GM21786 (cell line): ENCODE measurements around the gene ERMAP.
"Not testable (repeated sequence)": the region's sequence is repeated elsewhere in the genome, so short reads cannot be mapped to it uniquely, and the experiment has no call there.

Experiments used
- ATAC-seq: cut with Tn5 transposase; IDR thresholded peaks from one replicate; pipeline ENCODE4 v1.9.1; 2021; ENCODE audit not compliant: unreplicated experiment

Gene ERMAP

DNA sequence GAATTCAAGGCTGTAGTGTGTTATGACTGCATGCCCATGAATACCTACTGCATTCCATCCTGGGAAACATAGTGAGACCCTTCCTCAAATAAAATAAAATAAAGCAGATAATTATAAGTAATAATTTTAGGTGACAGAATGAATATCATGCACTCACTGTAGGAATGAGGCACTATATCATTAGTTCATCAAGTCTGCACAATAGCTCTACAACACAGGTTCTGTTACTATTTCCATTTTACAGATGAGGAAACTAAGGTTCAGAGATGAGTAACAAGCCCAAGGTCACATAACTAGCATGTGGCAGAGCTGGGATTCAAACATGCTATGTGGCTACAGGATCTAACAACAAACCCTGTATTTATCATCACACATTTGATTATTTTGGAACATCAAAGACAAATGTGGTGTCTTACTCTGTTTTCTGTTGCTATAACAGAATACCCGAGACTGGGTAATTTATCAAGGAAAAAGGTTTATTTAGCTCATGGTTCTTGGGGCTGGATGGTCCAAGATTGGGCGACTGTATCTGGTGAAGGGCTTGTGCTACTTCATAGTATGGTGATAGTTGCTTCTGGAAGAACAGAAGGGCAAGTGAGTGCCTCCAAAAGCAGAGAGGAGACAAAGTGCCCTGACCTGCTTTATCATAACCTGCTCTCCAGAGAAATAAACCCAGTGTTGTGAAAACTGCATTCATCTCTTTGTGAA lies 24.7 kb downstream of the ERMAP start:
- ATAC-seq, result no peak

DNA sequence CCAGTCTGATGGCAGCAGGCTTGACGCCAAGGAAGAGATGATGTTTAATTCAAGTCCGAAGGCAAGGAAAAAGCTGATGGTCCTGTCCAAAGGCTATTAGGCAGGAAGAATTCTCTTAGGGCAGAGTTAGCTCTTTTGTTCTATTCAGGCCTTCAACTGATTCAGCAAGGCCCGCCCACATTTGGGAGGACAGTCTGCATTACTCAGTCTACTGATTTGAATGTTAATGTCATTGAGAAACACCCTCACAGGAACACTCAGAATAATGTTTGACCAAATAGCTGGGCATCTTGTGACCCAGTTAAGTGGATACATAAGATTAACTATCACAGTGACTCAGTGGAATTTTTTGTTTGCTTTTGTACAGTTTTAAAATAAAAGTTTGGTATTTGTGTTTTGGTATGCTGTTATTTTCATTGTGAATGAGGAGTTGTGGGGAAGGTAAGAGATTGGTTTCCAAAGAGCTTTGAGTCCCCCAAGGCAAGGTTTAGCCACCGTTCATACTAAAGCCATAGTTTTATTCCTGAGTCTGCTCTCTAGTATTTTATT lies 27.7 kb downstream of the ERMAP start:
- no peak for ATAC-seq

DNA sequence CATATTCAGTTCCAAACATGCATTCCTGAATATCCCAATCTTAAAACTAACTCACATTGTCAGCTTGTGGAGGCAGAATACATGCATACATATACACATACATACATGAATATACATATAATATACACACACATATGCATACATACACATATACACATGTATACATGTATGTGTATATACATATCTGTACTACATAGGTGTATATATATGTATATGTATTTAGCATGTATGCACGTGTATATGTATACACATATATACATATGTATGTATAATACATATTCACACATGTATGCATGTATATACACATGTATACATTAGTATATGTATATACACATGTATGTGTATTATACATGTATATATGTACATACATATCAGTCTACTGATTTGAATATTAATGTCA lies 28.3 kb downstream of the ERMAP start:
- ATAC-seq, result no peak

DNA sequence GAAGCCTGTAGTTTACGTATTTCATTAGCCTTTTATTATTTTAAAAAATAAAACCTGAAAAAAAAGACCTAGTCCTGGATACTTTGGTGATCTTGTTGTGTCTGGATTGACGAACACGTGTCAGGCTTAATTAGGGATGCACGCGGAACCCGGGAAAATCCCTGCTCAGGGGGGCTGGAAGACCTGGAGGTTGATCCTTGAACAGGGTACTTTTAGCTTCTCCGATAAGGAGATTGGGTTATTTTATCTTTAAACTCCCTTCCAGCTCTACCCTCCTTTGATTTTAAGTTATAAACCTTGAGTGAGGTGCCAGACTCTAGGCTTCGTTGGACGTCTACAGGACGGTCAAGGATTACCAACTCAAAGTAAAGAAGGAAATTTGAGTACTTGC lies 28.9 kb downstream of the ERMAP start:
- ATAC-seq, result peak; percentile 4

DNA sequence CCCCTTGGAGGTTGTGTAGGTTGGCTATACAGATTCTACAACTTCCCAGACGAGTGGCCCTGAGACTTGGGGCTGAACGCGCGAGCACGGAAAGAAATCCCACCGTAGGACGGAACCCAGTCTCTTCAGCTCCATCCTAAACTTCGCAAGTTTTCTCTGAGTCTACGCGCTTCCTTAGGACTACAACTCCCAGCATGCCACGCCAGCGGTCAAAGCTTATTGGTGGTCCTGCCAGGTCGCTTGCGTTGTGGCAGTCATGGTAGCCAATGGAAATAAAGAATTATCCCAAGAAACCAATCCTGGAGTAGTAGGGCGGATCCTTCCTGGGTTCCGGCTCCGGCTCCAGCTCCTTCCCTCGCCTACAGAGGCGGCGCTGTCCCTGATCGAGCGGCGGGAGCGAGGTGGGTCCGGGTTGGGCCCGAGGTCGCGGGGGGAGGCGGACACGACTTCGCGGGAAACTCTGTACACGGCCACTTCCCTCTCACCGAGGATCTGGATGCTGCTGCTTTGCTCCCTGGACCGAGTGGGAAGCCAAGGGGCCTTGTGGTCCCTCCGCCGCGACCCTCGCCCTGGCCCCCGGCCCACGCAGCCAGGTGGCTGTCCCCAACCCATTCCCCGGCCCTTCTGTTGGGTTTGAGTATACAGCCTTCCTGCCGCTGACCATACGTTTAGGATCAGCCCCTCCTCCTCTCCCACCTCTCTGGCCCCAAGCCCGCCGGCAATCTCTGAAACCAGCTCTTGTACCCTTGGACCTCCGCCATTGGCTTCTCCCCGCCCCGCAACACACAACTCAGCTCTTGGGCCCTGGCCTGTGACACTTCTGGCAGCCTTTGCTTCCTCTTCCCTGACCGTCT lies 29.6 kb downstream of the ERMAP start, which contains the start of gene ZNF691:
Gene ZNF691 (plus strand): TSS at position 357 of the 854 bp plus-strand sequence. CDS start 3,046 bp downstream, outside the sequence.
- peak; percentile 94 for ATAC-seq

DNA sequence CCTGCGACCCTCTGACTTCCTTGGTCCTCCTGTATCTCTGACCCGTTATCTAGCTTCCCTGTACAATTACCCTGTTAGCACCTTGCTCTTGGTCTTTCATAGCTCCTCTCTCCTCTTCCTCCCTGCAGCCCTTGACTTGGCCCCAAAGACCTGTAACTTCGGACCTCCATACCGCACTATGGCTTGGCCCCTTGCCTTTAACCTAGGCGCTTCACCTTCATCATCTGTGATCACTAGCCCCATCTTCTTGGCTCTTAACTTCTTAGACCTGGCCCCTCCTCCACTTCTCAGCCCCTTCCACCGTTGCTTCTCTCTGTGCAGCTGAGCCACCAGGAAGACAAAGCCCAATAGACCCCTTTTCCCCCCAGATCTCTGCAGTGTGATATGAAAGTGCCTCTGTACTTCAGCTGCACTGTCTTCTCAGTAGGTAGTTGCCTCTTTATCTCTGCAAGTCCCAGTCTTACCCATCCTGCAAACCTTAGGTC lies 30.2 kb downstream of the ERMAP start:
- no peak for ATAC-seq

DNA sequence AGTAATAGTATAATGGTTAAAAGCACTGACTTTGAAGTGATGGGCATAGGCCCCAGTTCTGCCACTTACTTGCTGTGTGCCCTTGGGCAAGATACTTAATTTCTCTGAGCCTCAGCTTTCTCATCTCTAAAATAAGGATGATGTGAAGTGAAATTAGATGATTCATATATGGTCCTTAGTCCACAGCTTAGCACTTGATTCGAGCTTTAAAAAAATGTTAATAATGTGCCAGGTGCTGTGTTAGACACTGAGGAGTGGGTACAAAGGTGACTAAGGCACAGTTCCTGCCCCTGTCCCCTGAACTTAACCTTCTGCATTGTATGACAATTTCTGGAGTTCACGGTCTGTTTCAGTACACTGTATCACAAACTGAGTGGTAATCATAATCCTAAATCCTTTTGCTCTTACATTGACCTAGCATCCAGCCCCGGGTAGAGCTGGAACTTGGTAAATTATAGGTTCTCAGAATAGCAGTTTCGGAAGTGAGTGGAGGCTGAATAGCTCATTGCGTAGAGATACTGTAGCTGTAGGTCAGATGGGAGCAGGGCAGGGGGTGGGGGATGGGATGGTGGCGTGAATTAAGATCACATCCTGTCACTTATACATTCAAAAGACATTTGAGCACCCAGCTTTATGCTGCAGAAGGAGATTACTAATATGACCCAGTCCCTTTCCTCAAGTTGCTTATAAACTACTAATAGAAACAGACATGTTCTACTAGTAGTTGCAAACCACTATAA lies 31.0 kb downstream of the ERMAP start:
- ATAC-seq, result no peak

DNA sequence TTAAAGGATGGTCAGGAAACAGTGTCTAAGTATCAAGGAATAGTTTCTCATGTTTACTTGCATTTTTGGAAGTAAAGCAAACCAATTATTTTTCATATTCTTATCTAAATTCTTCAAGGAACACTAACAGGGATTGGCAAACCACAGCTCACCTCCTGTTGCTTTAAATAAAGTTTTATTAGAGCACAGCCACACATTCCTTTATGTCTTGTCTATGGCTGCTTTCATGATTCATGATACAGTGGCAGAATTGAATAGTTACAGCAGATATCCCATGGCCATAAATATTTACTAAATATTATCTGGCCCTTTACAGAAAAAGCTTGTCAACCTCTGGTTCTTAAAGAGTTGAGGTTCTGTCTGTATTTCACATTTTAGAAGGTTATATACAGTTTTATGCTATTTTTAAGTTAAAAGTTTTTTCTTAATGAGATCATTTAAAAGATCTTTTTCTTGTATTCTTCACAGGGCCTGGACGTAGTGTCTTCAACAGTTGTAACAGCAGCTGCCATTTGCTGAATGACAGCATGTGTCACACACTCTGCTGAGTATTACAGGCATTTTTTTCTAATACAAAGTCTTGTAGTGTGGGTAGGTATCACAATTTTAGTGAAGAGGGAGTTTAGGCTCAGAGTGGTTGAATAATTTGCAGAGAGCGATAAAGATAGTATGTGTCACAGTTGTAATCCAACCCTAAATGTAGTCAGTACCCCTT lies 32.1 kb downstream of the ERMAP start:
- ATAC-seq, result no peak

DNA sequence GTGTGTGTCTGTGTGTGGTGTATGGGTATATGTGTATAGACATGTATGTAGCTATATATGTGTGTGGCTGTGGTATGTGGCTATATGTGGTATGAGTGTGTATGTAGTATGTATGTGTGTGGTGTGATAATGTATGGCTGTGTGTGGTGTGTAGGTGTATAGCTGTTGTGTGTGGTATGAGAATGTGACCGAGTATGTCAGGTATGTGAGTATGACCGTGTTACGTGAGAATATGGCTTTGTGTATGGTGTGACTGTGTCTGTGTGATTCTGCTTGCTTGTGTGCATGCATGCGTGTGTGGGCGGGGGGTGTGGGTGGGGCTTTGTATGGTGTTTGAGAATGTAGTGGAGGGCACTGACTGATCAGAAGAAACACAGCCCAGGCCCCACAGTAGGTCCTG lies 33.0 kb downstream of the ERMAP start:
- no peak for ATAC-seq

DNA sequence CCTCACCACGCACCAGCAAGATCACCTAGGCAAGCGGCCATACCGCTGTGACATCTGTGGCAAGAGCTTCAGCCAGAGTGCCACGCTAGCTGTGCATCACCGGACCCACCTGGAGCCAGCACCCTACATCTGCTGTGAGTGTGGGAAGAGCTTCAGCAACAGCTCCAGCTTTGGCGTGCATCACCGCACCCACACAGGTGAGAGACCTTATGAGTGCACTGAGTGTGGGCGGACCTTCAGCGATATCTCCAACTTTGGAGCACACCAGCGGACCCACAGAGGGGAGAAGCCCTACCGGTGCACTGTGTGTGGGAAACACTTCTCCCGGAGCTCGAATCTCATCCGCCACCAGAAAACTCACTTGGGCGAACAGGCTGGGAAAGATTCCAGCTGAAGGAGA lies 34.5 kb downstream of the ERMAP start:
- ATAC-seq, result no peak

DNA sequence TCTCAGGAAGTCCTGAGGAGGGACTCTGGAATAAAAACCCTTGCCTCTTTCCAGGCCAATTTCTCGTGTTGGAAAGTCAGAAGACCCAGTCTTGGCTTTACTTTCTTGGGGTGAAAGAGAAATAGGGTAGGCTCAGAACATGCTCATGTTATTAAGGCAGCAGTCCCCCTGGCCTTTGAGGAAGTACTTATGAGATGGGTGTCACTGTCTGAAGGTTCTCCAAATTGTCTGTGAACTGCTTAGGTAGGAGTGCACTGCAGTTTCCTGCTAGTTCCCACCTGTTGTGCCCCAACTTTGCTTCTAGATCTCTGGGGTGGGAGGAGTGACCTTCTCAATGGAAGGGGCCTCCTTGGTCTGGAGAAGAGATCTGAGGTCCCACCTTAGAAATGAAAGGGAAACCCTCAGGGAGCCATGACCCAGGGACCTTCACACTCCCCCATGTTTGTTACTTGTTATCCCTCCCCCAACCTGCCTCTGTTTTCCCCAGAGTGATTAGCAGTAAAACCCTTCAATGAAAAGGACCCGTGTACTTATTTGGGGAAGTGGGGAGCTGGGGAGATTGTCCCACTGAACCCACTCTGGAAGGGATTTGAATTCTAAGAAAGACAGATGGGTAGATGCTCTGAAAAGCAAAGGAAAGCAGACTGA lies 35.2 kb downstream of the ERMAP start:
- ATAC-seq, result no peak

DNA sequence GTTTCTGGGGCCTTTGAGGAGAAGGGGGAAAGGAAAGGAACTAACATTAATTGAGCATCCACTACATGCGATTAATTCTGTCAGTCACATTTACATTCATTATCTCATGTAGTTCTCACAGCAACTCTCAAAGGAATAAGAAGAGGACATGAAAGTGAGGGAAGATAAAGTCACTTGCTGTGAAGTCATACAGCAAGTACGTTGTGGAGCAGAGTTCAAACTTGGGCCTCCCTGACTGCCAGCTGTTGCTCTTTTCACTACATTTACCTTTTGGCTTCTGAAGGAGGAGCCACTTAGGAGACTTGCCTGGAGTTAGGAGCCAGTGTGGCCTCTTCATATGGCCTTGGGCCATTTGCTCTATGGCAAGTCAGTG lies 35.7 kb downstream of the ERMAP start:
- ATAC-seq, result no peak

DNA sequence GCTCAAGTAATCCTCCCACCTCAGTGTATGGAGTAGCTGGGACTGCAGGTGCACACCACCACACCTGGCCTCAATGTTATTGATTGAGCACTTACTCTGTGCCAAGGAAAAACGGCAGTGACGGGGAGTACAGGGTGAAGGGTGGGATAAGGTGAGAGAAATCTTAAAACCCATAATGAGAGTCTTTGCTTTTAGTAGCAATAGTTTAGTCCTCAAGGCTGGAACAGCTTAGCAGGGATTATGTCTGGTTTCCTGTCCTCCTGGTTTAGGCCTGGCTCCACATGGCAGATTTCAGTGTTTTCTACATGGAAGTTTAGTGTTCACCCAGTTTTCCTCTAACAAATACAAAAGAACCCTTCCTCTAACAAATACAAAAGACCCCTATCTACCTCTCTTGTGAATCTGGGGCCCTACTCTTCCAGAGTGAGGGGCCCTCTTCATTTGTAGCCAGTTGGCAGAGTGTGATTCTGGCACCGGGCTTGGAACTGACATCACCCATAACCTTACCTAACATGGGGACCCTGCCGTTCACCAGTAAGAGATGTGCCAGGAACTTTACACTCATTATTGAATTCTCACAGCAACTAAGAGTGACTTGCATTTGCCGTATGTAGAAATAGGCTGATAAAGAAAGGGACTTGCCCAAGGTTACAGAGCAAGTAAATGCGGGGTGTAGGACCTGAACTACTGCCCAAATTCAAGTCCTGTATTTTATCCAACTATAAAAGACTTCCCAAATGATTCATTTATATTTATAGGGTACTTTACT lies 36.4 kb downstream of the ERMAP start:
- ATAC-seq, result no peak

DNA sequence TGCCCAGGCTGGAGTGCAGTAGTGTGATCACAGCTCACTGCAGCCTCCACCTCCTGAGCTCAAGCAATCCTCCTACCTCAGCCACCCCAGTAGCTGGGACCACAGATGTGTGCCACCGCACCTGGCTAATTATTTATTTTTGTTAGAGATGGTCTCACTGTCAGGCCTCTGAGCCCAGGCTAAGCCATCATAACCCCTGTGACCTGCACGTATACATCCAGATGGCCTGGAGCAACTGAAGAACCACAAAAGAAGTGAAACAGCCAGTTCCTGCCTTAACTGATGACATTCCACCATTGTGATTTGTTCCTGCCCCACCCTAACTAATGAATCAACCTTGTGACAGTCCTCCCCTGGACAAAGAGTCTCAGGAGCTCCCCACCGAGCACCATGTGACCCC lies 39.6 kb downstream of the ERMAP start:
- ATAC-seq, result not testable (repeated sequence)

DNA sequence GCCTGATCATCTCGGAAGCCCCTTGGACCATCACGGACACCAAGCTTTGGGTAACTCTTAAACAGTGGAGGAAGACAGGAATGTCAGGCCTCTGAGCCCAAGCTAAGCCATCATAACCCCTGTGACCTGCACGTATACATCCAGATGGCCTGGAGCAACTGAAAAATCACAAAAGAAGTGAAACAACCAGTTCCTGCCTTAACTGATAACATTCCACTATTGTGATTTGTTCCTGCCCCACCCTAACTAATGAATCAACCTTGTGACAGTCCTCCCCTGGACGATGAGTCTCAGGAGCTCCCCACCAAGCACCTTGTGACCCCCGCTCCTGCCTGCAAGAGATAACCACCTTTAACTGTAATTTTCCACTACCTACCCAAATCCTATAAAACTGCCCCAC lies 42.4 kb downstream of the ERMAP start:
- ATAC-seq, result not testable (repeated sequence)

DNA sequence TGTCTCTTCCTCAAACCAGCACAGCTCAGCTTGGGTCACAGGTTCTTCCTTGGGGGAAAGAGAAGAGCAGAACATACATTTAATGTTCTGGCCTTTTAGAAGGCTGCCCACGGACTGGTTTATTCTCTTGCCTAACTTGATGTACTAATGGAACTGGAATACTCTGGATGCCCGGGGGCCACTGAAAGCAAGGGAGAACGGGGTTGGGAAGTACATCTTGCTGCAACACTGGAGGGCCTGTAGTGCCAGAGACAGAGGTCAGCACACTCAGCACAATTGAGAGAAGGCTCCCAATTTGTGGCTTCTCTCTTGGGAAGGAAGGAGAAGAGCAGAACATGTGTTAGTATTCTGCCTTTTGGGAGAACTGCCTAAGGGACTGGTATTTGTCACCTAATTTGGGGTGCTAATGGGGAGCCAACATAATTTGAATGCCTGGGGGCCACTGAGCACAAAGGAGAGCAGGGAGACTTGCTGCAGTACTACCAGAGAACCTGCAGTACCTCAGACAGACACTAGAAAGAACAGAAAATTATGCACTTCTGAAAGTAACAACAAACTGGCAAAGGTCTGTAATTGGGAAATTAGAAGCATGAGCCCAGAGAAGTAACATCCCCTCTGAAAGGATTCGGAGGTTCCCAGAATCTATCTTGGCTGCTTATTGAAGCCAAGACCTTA lies 43.6 kb downstream of the ERMAP start:
- ATAC-seq, result no peak

DNA sequence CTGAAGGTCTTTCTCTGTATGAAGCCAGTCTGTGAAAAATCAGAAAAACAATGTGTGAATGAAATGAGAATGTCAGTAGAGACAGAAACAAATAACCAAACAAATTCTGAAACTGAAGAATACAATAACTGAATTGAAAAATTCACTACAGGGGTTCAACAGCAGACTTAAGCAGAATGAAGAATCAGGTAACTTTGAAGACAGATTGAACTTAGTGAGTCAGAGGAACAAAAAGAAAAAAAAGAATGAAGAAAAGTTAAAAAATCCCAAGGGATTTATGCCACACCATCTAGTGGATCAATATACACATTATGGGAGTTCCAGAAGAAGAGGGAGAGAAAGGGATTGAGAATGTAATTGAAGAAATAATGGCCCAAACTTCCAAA lies 44.1 kb downstream of the ERMAP start:
- no peak for ATAC-seq

DNA sequence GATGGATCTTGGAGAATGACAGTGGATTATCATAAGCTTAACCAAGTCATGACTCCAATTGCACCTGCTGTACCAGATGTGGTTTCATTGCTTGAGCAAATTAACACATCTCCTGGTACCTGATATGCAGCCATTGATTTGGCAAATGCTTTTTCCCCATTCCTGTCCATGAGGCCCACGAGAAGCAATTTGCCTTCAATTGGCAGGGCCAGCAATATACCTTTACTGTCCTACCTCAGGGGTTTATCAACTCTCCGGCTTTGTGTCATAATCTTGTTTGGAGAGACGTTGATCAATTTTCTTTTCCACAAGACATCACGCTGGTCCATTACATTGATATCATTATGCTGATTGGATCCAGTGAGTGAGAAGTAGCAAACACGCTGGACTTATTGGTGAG lies 49.6 kb downstream of the ERMAP start:
- no peak for ATAC-seq

DNA sequence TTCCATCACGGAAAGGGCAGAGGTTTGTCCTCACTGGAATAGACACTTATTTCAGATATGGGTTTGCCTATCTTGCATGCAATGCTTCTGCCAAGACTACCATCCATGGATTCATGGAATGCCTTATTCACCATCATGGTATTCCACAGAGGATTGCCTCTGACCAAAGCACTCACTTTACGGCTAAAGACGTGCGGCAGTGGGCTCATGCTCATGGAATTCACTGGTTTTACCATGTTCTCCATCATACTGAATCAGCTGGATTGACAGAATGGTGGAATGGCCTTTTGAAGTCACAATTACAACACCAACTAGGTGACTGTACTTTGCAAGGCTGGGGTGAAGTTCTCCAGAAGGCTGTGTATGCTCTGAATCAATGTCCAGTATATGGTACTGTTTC lies 51.5 kb downstream of the ERMAP start:
- not testable (repeated sequence) for ATAC-seq
